HCT116 (cell line): ENCODE measurements around the gene YOD1.

Experiments
- CEBPB ChIP-seq: IDR thresholded peaks from 2 replicates; pipeline ENCODE4 v1.6.1; 2012; ENCODE audit warnings: low read depth
- CTCF ChIP-seq, 3 experiments: fragments of 200-600 bp in 1 of 3; sonication (generic) in 1 of 3; IDR thresholded peaks in 2 of 3; conservative IDR thresholded peaks in 1 of 3; 2 replicates each; pipeline ENCODE4 v1.5.1; 2012 to 2017; ENCODE audit warnings: low read depth in 2 of 3, low read length in 2 of 3, antibody characterized with exemption in 1 of 3, borderline replicate concordance in 1 of 3, control low read depth in 1 of 3, mild to moderate bottlenecking in 1 of 3, mixed read lengths in 1 of 3, mixed run types in 1 of 3, moderate library complexity in 1 of 3; ENCODE audit not compliant: insufficient read depth in 1 of 3
- EGR1 ChIP-seq: IDR thresholded peaks from 2 replicates; pipeline ENCODE4 v1.6.1; 2012; ENCODE audit warnings: low read depth
- EZH2 ChIP-seq: fragments of 200-600 bp; sonication (generic); IDR thresholded peaks from 2 replicates; pipeline ENCODE4 v1.6.1; 2017; ENCODE audit warnings: antibody characterized with exemption, mixed run types
- EZH2phosphoT487 ChIP-seq: fragments of 200-600 bp; IDR thresholded peaks from 2 replicates; pipeline ENCODE4 v1.6.1; 2018; ENCODE audit warnings: antibody characterized with exemption, borderline replicate concordance
- POLR2A ChIP-seq: IDR thresholded peaks from 2 replicates; pipeline ENCODE4 v1.7.0; 2011; ENCODE audit warnings: borderline replicate concordance; ENCODE audit not compliant: insufficient read depth, insufficient read length; ENCODE audit errors: extremely low read depth
- POLR2AphosphoS5 ChIP-seq: IDR thresholded peaks from 2 replicates; pipeline ENCODE4 v1.6.1; 2011; ENCODE audit warnings: mild to moderate bottlenecking, low read depth, low read length, moderate library complexity
- RAD21 ChIP-seq: IDR thresholded peaks from 2 replicates; pipeline ENCODE4 v1.6.1; 2012; ENCODE audit warnings: low read depth, mild to moderate bottlenecking
- REST ChIP-seq: IDR thresholded peaks from 2 replicates; pipeline ENCODE4 v1.6.1; 2012; ENCODE audit warnings: low read depth
- SIN3A ChIP-seq: IDR thresholded peaks from 2 replicates; pipeline ENCODE4 v1.6.1; 2012; ENCODE audit warnings: low read depth
- TCF7L2 ChIP-seq: IDR thresholded peaks from 2 replicates; pipeline ENCODE4 v1.7.0; 2011; ENCODE audit warnings: borderline replicate concordance, inconsistent platforms; ENCODE audit not compliant: insufficient read depth, insufficient read length; ENCODE audit errors: extremely low read depth
- YY1 ChIP-seq: IDR thresholded peaks from 2 replicates; pipeline ENCODE4 v1.6.1; 2011; ENCODE audit warnings: low read length, low read depth, moderate library complexity, mild to moderate bottlenecking; ENCODE audit not compliant: insufficient replicate concordance; ENCODE audit errors: extremely low read depth
- ZNF274 ChIP-seq: fragments of 200-500 bp; sonication (Bioruptor generic); IDR thresholded peaks from 2 replicates; pipeline ENCODE4 v1.6.1; 2014; ENCODE audit warnings: mild to moderate bottlenecking, low read depth, low read length, inconsistent platforms

GRCh38 chr1:207039380-207040180 lies 11.4 kb downstream of the YOD1 start:
- TF ChIP-seq CTCF (IDR thresholded peaks at IDR 0.05 in 2 of 3, conservative IDR thresholded peaks at IDR 0.05 in 1 of 3; ENCODE audit: borderline replicate concordance in 1 of 3, insufficient read depth in 1 of 3, low read depth in 2 of 3, low read length in 2 of 3), result no peak
- no peak for TF ChIP-seq YY1
- TF ChIP-seq RAD21, result no peak
- TF ChIP-seq TCF7L2, result no peak
- TF ChIP-seq EZH2phosphoT487, result no peak
- no peak for TF ChIP-seq EZH2
- no peak for TF ChIP-seq POLR2AphosphoS5
- TF ChIP-seq REST, result no peak
- TF ChIP-seq CEBPB, result no peak
- TF ChIP-seq ZNF274, result no peak
- no peak for TF ChIP-seq POLR2A
- no peak for TF ChIP-seq EGR1
- no peak for TF ChIP-seq SIN3A
